Activated CD4-positive, alpha-beta T cell treated with anti-CD3 and anti-CD28 coated beads, Interleukin-2, amount 50 U/mL, for 4 hours (primary cell): ENCODE measurements around the gene GPX4.
A peak's percentile ranks its signal among the peaks of the same experiment; 100 is the strongest.
"Not testable (repeated sequence)": the region's sequence is repeated elsewhere in the genome, so short reads cannot be mapped to it uniquely, and the experiment has no call there.

Experiments used
- DNase-seq, 2 experiments: peaks; one replicate each; pipeline ENCODE4 v3.0.0-alpha.2; 2020

GPX4 gene

GRCh38 chr19:1115646-1116420 is 12.0 kb downstream of the GPX4 start:
- no peak for DNase-seq

- no peak for DNase-seq
Measured at GRCh38 chr19:1116726-1117581, 13.2 kb downstream of the GPX4 start.

GRCh38 chr19:1117654-1118053 is 13.9 kb downstream of the GPX4 start:
- DNase-seq: no peak

GRCh38 chr19:1118999-1119398 is 15.2 kb downstream of the GPX4 start:
- no peak for DNase-seq

GRCh38 chr19:1119475-1120217 is 15.9 kb downstream of the GPX4 start:
- DNase-seq: no peak

GRCh38 chr19:1121395-1121794 is 17.6 kb downstream of the GPX4 start:
- DNase-seq: no peak

GRCh38 chr19:1122021-1122971 is 18.5 kb downstream of the GPX4 start:
- no peak for DNase-seq

- DNase-seq: no peak
Measured at GRCh38 chr19:1122972-1123363, 19.2 kb downstream of the GPX4 start.

GRCh38 chr19:1123381-1123780 is 19.6 kb downstream of the GPX4 start:
- DNase-seq: no peak

GRCh38 chr19:1123885-1124677 is 20.3 kb downstream of the GPX4 start:
- DNase-seq: no peak

- no peak for DNase-seq
Measured at GRCh38 chr19:1125601-1126467, 22.0 kb downstream of the GPX4 start.

- no peak for DNase-seq
Measured at GRCh38 chr19:1126984-1127760, 23.4 kb downstream of the GPX4 start.

GRCh38 chr19:1128106-1128505 is 24.3 kb downstream of the GPX4 start:
- no peak for DNase-seq

GRCh38 chr19:1129084-1129483 is 25.3 kb downstream of the GPX4 start:
- not testable (repeated sequence) for DNase-seq

GRCh38 chr19:1129535-1129934 is 25.7 kb downstream of the GPX4 start:
- no peak for DNase-seq

- DNase-seq: peak; percentile 63 to 64
Measured at GRCh38 chr19:1130771-1131717, 27.2 kb downstream of the GPX4 start.

- DNase-seq: peak; percentile 92 to 93
Measured at GRCh38 chr19:1131718-1132551, 28.1 kb downstream of the GPX4 start.
